ENCODE measurements around the gene MTHFD2.
"Not testable (repeated sequence)": the region's sequence is repeated elsewhere in the genome, so short reads cannot be mapped to it uniquely, and the experiment has no call there.

DNA sequence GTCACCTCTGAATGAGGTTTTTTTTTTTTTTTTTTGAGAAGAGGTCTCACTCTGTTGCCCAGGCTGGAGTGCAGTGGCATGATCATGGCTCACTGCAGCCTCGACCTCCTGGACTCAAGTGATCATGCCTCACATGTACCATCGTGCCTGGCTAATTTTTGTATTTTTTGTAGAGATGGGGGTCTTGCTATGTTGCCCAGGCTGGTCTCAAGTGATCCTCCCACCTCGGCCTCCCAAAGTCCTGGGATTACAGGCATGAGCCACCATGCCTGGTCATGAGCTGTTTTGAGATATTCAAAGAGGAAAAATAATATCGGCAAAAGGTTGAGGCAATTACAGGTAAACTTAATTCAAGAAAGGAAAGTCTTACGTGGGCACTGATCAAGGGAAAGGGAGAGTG, 31.4 kb downstream of the MTHFD2 start:
- TF ChIP-seq, protein P1, sequence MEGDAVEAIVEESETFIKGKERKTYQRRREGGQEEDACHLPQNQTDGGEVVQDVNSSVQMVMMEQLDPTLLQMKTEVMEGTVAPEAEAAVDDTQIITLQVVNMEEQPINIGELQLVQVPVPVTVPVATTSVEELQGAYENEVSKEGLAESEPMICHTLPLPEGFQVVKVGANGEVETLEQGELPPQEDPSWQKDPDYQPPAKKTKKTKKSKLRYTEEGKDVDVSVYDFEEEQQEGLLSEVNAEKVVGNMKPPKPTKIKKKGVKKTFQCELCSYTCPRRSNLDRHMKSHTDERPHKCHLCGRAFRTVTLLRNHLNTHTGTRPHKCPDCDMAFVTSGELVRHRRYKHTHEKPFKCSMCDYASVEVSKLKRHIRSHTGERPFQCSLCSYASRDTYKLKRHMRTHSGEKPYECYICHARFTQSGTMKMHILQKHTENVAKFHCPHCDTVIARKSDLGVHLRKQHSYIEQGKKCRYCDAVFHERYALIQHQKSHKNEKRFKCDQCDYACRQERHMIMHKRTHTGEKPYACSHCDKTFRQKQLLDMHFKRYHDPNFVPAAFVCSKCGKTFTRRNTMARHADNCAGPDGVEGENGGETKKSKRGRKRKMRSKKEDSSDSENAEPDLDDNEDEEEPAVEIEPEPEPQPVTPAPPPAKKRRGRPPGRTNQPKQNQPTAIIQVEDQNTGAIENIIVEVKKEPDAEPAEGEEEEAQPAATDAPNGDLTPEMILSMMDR (tag by site-specific recombination; IDR thresholded peaks at IDR 0.05): not testable (repeated sequence)
- TF ChIP-seq ZNF302 (tag by site-specific recombination; IDR thresholded peaks at IDR 0.05; ENCODE audit: low read depth); ZNF366 (tag by site-specific recombination; conservative IDR thresholded peaks at IDR 0.05); ZFP69B (tag by site-specific recombination; IDR thresholded peaks at IDR 0.05); ZNF37A (tag by site-specific recombination; IDR thresholded peaks at IDR 0.05); ZBTB1 (tag by site-specific recombination; IDR thresholded peaks at IDR 0.05); IKZF3 (tag by site-specific recombination; IDR thresholded peaks at IDR 0.05); ZNF558 (tag by site-specific recombination; IDR thresholded peaks at IDR 0.05): not testable (repeated sequence)
- TF ChIP-seq, protein P2, sequence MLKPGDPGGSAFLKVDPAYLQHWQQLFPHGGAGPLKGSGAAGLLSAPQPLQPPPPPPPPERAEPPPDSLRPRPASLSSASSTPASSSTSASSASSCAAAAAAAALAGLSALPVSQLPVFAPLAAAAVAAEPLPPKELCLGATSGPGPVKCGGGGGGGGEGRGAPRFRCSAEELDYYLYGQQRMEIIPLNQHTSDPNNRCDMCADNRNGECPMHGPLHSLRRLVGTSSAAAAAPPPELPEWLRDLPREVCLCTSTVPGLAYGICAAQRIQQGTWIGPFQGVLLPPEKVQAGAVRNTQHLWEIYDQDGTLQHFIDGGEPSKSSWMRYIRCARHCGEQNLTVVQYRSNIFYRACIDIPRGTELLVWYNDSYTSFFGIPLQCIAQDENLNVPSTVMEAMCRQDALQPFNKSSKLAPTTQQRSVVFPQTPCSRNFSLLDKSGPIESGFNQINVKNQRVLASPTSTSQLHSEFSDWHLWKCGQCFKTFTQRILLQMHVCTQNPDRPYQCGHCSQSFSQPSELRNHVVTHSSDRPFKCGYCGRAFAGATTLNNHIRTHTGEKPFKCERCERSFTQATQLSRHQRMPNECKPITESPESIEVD (tag by site-specific recombination; IDR thresholded peaks at IDR 0.05): not testable (repeated sequence)
- TF ChIP-seq, protein P3, sequence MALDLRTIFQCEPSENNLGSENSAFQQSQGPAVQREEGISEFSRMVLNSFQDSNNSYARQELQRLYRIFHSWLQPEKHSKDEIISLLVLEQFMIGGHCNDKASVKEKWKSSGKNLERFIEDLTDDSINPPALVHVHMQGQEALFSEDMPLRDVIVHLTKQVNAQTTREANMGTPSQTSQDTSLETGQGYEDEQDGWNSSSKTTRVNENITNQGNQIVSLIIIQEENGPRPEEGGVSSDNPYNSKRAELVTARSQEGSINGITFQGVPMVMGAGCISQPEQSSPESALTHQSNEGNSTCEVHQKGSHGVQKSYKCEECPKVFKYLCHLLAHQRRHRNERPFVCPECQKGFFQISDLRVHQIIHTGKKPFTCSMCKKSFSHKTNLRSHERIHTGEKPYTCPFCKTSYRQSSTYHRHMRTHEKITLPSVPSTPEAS (tag by site-specific recombination; IDR thresholded peaks at IDR 0.05): not testable (repeated sequence)

Measured in HEK293 (cell line).